Urinary bladder (tissue), 4 donors: ENCODE measurements around the gene NFYC. TPM values are rescaled to one million over a fixed set of nuclear protein-coding genes. Genes with fewer than 3 reads are reported as not detected.
"Not testable (repeated sequence)": the region's sequence is repeated elsewhere in the genome, so short reads cannot be mapped to it uniquely, and the experiment has no call there.

Experiments used
- DNase-seq: peaks from one replicate; pipeline ENCODE4 v3.0.0-alpha.2; 2015; ENCODE audit errors: extremely low spot score
- H3K27ac ChIP-seq: one replicate; pipeline ENCODE4 v1.5.1; 2013; ENCODE audit warnings: low read depth, mild to moderate bottlenecking, moderate library complexity
- H3K36me3 ChIP-seq: one replicate; pipeline ENCODE4 v1.6.1; 2013; ENCODE audit warnings: mild to moderate bottlenecking, moderate library complexity; ENCODE audit not compliant: insufficient read depth
- H3K4me1 ChIP-seq: one replicate; pipeline ENCODE4 v1.6.1; 2013; ENCODE audit warnings: mild to moderate bottlenecking, moderate library complexity; ENCODE audit not compliant: insufficient read depth
- H3K4me3 ChIP-seq: one replicate; pipeline ENCODE4 v1.5.1; 2013; ENCODE audit warnings: low read depth, low read length
- WGBS: extraction: QIAGEN DNeasy Blood & Tissue Kit; methylation state at CpG from one replicate; pipeline ENCODE4 v1.1.7; 2013; 5-methylcytosine and 5-hydroxymethylcytosine counted together
- polyA plus RNA-seq: library from polyadenylated mRNA; stranded (reverse); fragments of 200-250 nt; gene quantifications from one replicate; pipeline ENCODE4 v1.2.3, GENCODE V29; 2013
- total RNA-seq: library from RNA; depleted of rRNA; stranded (reverse); fragments of >200 nt; gene quantifications from one replicate; pipeline ENCODE4 v1.2.3, GENCODE V29; 2014
- donor health status: healthy with polysubstance abuse.
- donor health status: healthy.

NFYC gene
- total and polyA plus RNA-seq, 2 donors: 43.8 to 52.3 TPM

DNA sequence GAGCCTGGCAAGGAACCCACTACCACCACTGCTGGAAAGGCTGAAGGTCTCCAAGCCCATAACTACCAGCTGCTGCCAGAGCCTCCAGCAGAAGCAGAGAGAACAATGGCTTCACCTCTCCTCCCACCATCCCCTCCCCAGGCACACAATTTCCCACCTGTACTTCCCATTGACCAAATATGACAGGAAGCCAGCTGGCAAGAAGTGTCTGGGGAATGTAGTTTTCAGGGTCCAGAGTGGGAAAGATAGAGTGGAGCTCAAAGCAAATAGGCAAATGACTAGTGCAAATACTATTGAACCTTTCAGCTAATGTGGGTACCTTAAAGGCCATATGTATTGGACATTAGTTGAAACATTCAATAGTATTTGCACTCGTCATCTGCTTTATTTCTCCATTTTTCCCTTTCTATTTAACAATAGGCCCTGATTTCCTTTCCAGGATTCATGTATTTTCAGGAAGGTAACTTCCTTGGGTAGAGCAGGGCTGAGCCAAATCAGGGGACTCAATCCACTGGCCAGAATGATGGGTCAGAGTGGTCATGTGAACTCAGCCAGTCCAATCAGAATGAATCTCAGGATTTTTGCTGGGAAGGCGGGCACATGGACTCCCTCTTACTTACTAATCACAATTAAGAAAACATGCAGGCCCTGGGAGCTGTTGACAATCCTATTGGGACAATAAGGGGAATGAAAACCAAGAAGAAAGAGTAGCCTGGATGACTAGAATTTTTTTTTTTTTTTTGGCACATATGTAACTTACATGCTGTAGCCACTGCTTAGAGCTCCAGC, 12.1 kb upstream of the NFYC start:
- H3K4me3 ChIP-seq: no peak overlapping the region
- WGBS: 95% methylated on average over 2 of the region's 2 CpGs
- DNase-seq: no peak
- H3K36me3 ChIP-seq: no peaks in the 10 kb centered on the region
- H3K27ac ChIP-seq: no peak overlapping the region
- no peaks in the 10 kb centered on the region for H3K4me1 ChIP-seq

DNA sequence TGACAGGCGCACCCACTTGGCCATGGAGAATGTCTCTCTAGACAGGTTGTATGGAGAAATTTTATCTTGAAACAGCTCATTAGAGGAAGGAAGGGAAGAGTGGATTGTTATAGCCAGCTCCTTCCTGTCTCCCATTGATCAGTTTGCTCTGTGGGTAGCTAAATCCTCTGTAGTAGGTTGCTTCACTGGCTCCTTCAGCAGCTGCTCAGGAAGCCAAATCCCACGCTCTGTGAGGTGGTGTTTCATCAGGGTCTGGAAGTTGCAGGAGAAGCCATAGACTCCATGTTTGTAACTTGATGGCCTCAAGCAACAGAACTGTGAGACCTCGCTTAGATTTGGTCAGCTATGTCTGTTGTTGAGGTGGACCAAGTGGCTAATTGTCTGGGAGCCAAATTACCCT, 6.8 kb upstream of the NFYC start:
- H3K4me3 ChIP-seq: no peak overlapping the region
- WGBS: 91% methylated on average over 3 of the region's 3 CpGs
- no peaks in the 10 kb centered on the region for H3K36me3 ChIP-seq
- H3K4me1 ChIP-seq: no peaks in the 10 kb centered on the region
- H3K27ac ChIP-seq: no peak overlapping the region
- DNase-seq: no peak

DNA sequence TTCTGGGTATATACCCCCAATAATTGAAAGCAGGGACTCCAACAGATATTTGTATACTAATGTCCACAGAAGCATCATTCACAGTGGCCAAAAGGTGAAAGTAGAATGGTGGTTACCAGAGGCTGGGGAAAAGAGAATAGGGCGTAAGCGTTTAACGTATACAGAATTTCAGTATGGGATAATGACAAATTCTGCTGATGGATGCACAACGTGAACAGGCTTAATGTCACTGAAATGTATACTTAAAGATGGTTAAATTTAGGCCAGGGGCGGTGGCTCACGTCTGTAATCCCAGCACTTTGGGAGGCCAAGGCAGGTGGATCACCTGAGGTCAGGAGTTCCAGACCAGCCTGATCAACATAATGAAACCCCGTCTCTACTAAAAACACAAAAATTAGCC, 4.4 kb upstream of the NFYC start:
- no peaks in the 10 kb centered on the region for H3K36me3 ChIP-seq
- DNase-seq: no peak
- H3K4me3 ChIP-seq: no peak overlapping the region
- H3K27ac ChIP-seq: no peak overlapping the region
- WGBS: 92% methylated on average over 7 of the region's 7 CpGs
- H3K4me1 ChIP-seq: no peaks in the 10 kb centered on the region

DNA sequence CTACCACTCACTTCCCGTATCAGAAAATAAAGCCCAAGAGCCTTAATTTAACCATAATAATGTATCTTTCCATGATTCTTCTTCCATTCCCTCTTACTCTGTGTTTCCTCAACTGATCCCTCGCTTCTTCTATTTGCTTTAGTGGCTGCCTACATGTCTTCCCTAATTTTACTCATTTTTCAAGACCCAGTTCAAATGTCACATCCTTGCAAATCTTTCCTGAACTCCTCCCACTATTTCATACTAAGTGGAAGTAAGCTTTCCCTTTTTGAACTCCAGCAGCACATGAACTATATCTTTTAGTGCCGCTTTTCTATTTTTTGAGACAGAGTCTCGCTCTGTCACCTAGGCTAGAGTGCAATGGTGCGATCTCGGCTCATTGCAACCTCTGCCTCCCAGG, 3.8 kb upstream of the NFYC start:
- Histone ChIP-seq H3K4me1 (no peaks in the 10 kb centered on the region), H3K36me3 (no peaks in the 10 kb centered on the region), H3K27ac (no peak overlapping the region), H3K4me3 (no peak overlapping the region)
- no peak for DNase-seq
- WGBS: 96% methylated on average over 6 of the region's 6 CpGs

DNA sequence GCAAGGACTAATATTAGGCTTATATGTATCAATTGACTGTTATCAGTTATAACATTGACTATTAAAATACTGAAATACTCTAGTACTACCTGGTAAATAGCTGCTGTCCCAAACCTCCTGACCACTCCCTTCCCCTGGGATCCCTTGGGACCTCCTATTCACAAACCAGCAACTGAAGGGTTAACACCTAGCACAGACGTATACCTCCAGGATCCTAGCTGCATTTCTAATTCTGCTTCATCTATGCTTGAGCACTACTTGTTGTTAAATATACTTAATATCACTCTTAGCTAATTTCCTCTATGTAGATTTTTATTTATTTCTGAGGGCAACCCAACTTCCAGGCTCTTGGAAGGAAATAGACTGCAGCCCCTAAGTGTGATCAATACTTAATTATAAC, 1.8 kb upstream of the NFYC start:
- Histone ChIP-seq H3K4me3 (no peak overlapping the region), H3K27ac (no peak overlapping the region), H3K4me1 (peaks cover 2% of the 10 kb centered on the region), H3K36me3 (no peaks in the 10 kb centered on the region)
- DNase-seq: no peak
- 21% methylated on average over 1 of the region's 1 CpG for WGBS

DNA sequence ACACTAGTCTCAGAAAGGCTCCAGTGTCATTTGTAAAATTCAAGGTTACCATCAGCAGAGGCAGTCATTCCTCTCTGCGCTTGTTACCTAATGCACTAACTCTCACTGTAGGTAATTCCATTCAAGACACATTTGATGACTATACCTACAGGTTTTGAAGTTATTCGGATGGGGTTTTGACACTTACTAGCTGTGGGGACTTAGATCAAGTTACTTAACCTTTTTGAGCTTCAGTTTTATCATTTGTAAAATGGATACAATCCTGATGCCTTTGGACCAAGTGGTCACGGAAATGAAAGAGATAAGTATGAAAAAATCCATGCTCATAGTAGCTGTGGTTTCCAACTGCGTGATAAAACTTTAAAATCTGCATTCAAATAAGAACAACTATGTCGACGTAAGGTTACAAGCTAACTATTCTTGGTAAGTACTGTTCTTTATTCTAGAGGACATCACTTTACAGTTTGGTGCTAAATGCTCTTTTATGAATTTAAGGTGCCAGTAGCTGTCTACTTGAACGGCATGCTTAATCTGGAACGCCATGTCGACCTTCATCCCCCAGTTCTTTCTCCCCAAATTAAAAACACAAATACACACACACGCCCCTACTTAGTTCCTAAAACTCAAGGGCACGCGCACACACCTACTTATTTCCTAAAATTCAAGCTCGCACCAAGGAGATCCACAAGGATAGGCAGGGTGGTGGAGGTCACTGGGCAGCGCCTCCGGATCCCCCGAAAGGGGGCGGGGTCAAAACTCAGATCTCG, 550 bp upstream of the NFYC start:
- Histone ChIP-seq H3K27ac (peak overlapping the region; percentile 99), H3K4me3 (peak overlapping the region; percentile 75), H3K36me3 (no peaks in the 10 kb centered on the region), H3K4me1 (peaks cover 2% of the 10 kb centered on the region)
- DNase-seq: no peak
- WGBS: 15% methylated on average over 18 of the region's 18 CpGs

DNA sequence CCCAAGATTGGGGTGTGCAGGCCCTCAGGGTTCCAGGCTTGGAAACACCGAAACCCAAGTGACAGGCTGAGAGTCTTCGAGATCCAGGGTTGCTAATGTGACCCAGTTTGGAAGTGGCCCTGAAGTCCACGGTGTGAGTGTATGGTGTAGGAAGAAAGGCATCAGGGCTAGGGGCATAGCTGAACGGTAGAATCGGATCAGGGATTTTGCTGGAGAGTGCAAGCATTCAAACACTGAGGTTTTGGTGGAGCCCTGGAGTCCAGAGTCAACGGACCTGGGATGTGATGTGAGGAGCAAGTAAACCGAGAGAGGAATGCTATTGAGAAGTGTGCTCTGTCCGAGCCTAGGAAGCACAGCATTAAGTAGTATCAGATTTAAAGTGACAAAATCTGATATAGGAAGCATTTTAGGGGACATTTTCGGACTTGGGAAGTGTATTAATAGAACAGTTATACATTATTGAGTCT, 958 bp downstream of the NFYC start:
- peak overlapping the region; percentile 75 for H3K4me3 ChIP-seq
- H3K36me3 ChIP-seq: no peaks in the 10 kb centered on the region
- H3K27ac ChIP-seq: peak overlapping the region; percentile 99
- 2% methylated on average over 9 of the region's 9 CpGs for WGBS
- no peak for DNase-seq
- H3K4me1 ChIP-seq: peaks cover 2% of the 10 kb centered on the region

DNA sequence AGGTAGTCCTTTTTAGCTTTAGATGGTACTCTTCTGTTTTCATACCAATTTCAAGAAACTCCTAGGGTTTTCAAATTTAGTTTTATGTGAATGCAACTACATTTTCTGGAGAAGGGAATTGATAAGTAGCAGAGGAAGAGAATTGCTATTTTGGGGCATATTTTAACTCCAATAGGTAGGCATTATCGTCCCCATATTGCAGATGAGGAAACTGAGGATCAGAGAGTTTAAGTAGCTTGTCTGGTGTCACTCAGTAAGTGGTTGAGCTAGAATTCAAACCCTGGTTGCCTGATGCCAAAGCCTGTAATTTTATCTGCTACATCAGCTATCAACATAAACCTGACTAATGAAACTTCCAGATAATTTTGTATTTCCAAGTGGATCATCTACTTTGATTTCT, 1.9 kb downstream of the NFYC start:
- no peak for DNase-seq
- Histone ChIP-seq H3K4me1 (peaks cover 2% of the 10 kb centered on the region), H3K27ac (no peak overlapping the region), H3K4me3 (no peak overlapping the region), H3K36me3 (no peaks in the 10 kb centered on the region)
- WGBS: 84% methylated on average over 1 of the region's 1 CpG

DNA sequence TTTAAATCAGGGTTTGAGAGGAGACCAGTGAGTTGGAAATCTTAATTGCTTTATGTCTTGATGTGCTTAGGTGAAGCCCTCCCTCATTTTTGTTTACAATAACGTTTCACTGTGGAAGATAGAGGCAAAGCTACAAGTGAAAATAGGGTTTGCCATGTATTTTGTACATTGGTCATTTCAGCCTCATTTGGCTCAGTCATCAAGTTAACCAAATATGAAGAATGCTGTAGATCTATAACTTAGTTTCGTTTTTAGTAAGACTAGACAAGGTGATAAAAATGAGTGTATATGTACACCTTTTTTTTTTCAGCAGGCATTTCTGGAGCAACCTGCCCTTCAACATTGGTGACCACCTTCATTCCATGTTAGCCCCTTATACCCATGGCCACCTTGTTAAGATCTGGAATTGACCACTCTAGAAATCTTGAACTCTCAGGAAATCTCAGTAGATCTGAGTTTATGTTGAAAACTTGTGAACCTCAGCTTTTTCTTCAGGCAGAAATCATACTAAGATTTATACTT, 2.9 kb downstream of the NFYC start:
- Histone ChIP-seq H3K4me1 (peaks cover 3% of the 10 kb centered on the region), H3K36me3 (no peaks in the 10 kb centered on the region), H3K4me3 (no peak overlapping the region), H3K27ac (no peak overlapping the region)
- WGBS: 49% methylated on average over 2 of the region's 2 CpGs
- DNase-seq: no peak

DNA sequence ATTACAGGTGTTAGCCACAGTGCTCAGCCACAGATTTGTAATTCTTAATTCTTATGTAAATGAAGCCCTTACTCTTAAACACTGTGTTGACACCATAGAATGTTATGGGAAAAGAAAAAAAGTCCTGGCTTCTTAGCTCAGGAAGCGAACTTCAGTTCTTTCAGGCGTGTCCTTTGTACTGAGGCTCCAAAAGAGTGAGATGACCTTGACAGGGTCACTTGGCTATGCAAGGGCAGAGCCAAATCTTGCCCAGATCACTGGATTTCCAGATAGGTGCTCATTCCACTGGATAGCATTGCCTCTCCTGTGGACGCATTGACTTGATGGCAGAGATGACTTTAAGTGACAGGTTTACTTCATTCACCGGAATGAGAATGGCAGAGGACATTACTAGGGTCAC, 4.8 kb downstream of the NFYC start:
- Histone ChIP-seq H3K27ac (no peak overlapping the region), H3K4me1 (peaks cover 3% of the 10 kb centered on the region), H3K36me3 (no peaks in the 10 kb centered on the region), H3K4me3 (no peak overlapping the region)
- WGBS: 86% methylated on average over 4 of the region's 4 CpGs
- DNase-seq: no peak

DNA sequence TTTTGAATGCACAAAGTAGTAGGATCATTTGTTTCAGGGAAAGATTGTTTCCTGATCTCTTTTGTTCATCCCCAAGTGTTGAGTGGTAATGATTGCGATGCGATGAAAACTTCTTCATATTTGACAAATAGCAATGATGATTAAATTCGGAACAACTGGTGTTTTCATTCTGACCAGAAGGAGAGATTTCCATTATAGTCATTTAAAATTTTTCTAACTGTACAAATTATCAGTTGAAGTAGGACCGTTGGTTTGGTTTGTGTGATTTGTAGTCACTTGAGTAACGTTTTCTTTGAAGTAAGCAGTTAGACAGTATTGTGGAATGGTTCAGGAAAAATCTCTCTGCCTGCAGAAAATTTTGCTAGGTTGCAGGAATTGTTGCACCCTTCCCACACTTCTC, 5.9 kb downstream of the NFYC start:
- no peaks in the 10 kb centered on the region for H3K36me3 ChIP-seq
- no peak overlapping the region for H3K27ac ChIP-seq
- 85% methylated on average over 5 of the region's 5 CpGs for WGBS
- H3K4me1 ChIP-seq: peaks cover 3% of the 10 kb centered on the region
- no peak overlapping the region for H3K4me3 ChIP-seq
- no peak for DNase-seq

DNA sequence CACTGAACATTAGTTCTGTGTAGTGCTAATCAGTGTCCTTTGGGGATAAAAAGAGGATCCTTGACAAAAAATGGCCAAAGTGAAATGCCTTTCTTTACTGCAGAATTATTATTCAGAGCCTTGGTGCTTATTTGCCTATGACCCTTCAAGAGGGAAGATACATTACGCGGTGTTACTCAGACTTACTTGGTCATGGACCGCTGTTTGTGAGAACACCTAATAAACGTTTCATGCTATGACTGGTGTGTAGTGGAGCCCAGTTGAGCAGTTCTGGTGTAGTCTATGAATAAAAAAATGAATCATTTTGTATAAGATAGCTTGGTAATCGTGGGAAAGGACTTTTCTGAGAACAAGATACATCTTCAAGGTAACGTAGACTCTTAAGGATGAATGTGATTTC, 8.3 kb downstream of the NFYC start:
- H3K4me3 ChIP-seq: no peak overlapping the region
- H3K4me1 ChIP-seq: peaks cover 2% of the 10 kb centered on the region
- H3K27ac ChIP-seq: no peak overlapping the region
- no peak for DNase-seq
- WGBS: 91% methylated on average over 6 of the region's 6 CpGs
- no peaks in the 10 kb centered on the region for H3K36me3 ChIP-seq

DNA sequence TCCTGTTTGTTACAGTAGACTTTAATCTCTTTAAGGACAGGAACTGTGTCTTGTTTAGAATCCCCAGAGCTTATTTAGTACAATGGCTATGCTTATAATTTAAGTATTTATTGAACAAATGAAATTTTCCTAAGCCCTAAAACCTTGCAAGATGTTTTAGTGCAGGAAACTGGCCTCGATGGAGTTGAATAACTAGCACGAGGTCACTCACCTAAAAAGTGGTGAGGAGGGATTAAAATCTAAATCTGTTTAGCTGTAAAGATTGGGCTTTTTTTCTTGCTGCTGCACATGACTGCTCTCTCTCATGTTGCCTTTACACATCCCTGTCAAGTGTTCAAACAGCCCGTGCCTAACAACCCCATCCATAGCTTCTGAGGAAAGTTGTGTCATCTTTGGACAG, 10.2 kb downstream of the NFYC start:
- Histone ChIP-seq H3K4me1 (peaks cover 2% of the 10 kb centered on the region), H3K4me3 (no peak overlapping the region), H3K36me3 (no peaks in the 10 kb centered on the region), H3K27ac (no peak overlapping the region)
- no peak for DNase-seq
- WGBS: 47% methylated on average over 3 of the region's 3 CpGs

DNA sequence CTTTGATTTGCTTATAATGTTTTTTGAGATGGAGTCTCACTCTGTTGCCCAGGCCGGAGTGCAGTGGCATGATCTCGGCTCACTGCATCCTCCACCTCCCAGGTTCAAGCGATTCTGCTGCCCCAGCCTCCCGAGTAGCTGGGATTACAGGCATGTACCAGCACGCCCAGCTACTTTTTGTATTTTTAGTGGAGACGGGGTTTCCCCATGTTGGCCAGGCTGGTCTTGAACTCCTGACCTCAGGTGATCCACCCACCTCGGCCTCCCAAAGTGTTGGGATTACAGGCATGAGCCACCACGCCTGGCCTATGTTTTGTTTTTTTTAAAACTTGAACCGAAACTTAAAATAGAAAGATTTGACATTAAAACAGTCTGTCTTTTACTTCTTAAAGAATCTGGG, 11.3 kb downstream of the NFYC start:
- H3K4me3 ChIP-seq, H3K27ac ChIP-seq, H3K36me3 ChIP-seq, DNase-seq, H3K4me1 ChIP-seq: not testable (repeated sequence)
- 84% methylated on average over 9 of the region's 9 CpGs for WGBS
